Loucy (cell line): Measurements from ENCODE around the gene PPP1R2B.

Experiments
- H2AFZ ChIP-seq: fragments of 200-600 bp; sonication (generic); 2 replicates; pipeline ENCODE4 v1.6.0; 2016; ENCODE audit warnings: antibody characterized with exemption, mild to moderate bottlenecking, low read length, moderate library complexity
- H3F3A ChIP-seq: fragments of 200-600 bp; 2 replicates; pipeline ENCODE4 v1.6.0; 2016; ENCODE audit warnings: antibody characterized with exemption, low read depth, mild to moderate bottlenecking
- H3K27me3 ChIP-seq: fragments of 200-600 bp; sonication (generic); 2 replicates; pipeline ENCODE4 v1.6.1; 2014; ENCODE audit warnings: low read length, mild to moderate bottlenecking; ENCODE audit not compliant: insufficient read depth, poor library complexity, severe bottlenecking
- H3K36me3 ChIP-seq: fragments of 200-600 bp; sonication (generic); 2 replicates; pipeline ENCODE4 v1.6.1; 2016; ENCODE audit warnings: low read length; ENCODE audit not compliant: insufficient read depth
- H3K4me1 ChIP-seq: fragments of 200-600 bp; sonication (generic); 2 replicates; pipeline ENCODE4 v1.5.1; 2014; ENCODE audit warnings: low read length, mild to moderate bottlenecking; ENCODE audit not compliant: insufficient read depth, poor library complexity, severe bottlenecking
- H3K4me2 ChIP-seq: fragments of 200-600 bp; sonication (generic); 2 replicates; pipeline ENCODE4 v1.6.0; 2014; ENCODE audit warnings: antibody characterized with exemption, low read length, low read depth, mild to moderate bottlenecking; ENCODE audit not compliant: poor library complexity, severe bottlenecking
- H3K4me3 ChIP-seq: fragments of 200-600 bp; sonication (generic); 2 replicates; pipeline ENCODE4 v1.5.1; 2014; ENCODE audit warnings: low read length, mild to moderate bottlenecking, mixed read lengths; ENCODE audit not compliant: poor library complexity, severe bottlenecking
- H3K79me2 ChIP-seq: fragments of 200-600 bp; sonication (generic); 2 replicates; pipeline ENCODE4 v1.6.1; 2014; ENCODE audit warnings: low read length; ENCODE audit not compliant: insufficient read depth
- H3K9ac ChIP-seq: fragments of 200-600 bp; sonication (generic); 2 replicates; pipeline ENCODE4 v1.6.0; 2014; ENCODE audit warnings: mild to moderate bottlenecking, low read depth, low read length, moderate library complexity; ENCODE audit not compliant: poor library complexity, severe bottlenecking
- H3K9me2 ChIP-seq: fragments of 200-600 bp; sonication (generic); replicated peaks from 2 replicates; pipeline ENCODE4 v1.6.1; 2016; ENCODE audit warnings: low read depth, low read length, mixed read lengths
- H3K9me3 ChIP-seq: fragments of 200-600 bp; sonication (generic); 2 replicates; pipeline ENCODE4 v1.6.1; 2014; ENCODE audit warnings: mild to moderate bottlenecking, antibody characterized with exemption, low read length, low read depth; ENCODE audit not compliant: insufficient read depth
- H4K20me1 ChIP-seq: fragments of 200-600 bp; sonication (generic); 2 replicates; pipeline ENCODE4 v1.6.0; 2014; ENCODE audit warnings: antibody characterized with exemption, low read length, mild to moderate bottlenecking; ENCODE audit not compliant: insufficient read depth, poor library complexity, severe bottlenecking
- CTCF ChIP-seq: fragments of 200-600 bp; sonication (generic); conservative IDR thresholded peaks from 2 replicates; pipeline ENCODE4 v1.5.1; 2014; ENCODE audit warnings: mild to moderate bottlenecking, antibody characterized with exemption, low read length
- EZH2phosphoT487 ChIP-seq: fragments of 200-600 bp; IDR thresholded peaks from 2 replicates; pipeline ENCODE4 v1.6.1; 2018; ENCODE audit warnings: antibody characterized with exemption, mild to moderate bottlenecking, moderate library complexity, borderline replicate concordance

The PPP1R2B gene

GRCh38 chr5:156888520-156888919 lies 38.4 kb downstream of the PPP1R2B start:
- Histone ChIP-seq H3K36me3 (no peaks in the 10 kb centered on the region), H3K27me3 (no peaks in the 10 kb centered on the region), H3K9me3 (no peaks in the 10 kb centered on the region), H3F3A (no peaks in the 10 kb centered on the region), H3K9ac (no peak overlapping the region), H4K20me1 (no peaks in the 10 kb centered on the region), H3K4me2 (no peak overlapping the region), H3K4me3 (no peak overlapping the region), H3K79me2 (no peaks in the 10 kb centered on the region), H3K9me2 (no peaks in the 10 kb centered on the region), H3K4me1 (peaks cover 10% of the 10 kb centered on the region), H2AFZ (no peak overlapping the region)
- TF ChIP-seq EZH2phosphoT487 (no peak), CTCF (no peak)

GRCh38 chr5:156892223-156892622 lies 42.1 kb downstream of the PPP1R2B start:
- H3K27me3 ChIP-seq = no peaks in the 10 kb centered on the region
- no peaks in the 10 kb centered on the region for H3K36me3 ChIP-seq
- H3K4me3 ChIP-seq = no peak overlapping the region
- TF ChIP-seq CTCF (peak; percentile 31; the same call in 1 of the 2 replicates), EZH2phosphoT487 (no peak)
- H3K4me2 ChIP-seq = no peak overlapping the region
- no peaks in the 10 kb centered on the region for H3F3A ChIP-seq
- H3K9me3 ChIP-seq = no peaks in the 10 kb centered on the region
- H3K79me2 ChIP-seq = no peaks in the 10 kb centered on the region
- H3K4me1 ChIP-seq = no peaks in the 10 kb centered on the region
- H2AFZ ChIP-seq = peak overlapping the region; percentile 72
- no peaks in the 10 kb centered on the region for H4K20me1 ChIP-seq
- no peaks in the 10 kb centered on the region for H3K9me2 ChIP-seq
- peak overlapping the region; percentile 27 for H3K9ac ChIP-seq

GRCh38 chr5:156892864-156893263 lies 42.8 kb downstream of the PPP1R2B start:
- H3K9me2 ChIP-seq = no peaks in the 10 kb centered on the region
- H3K4me3 ChIP-seq = no peak overlapping the region
- H4K20me1 ChIP-seq = no peaks in the 10 kb centered on the region
- no peak for TF ChIP-seq CTCF
- no peak for TF ChIP-seq EZH2phosphoT487
- no peaks in the 10 kb centered on the region for H3K79me2 ChIP-seq
- H3F3A ChIP-seq = no peaks in the 10 kb centered on the region
- H2AFZ ChIP-seq = no peak overlapping the region
- H3K9ac ChIP-seq = peak overlapping the region; percentile 27
- H3K27me3 ChIP-seq = no peaks in the 10 kb centered on the region
- no peaks in the 10 kb centered on the region for H3K9me3 ChIP-seq
- H3K4me1 ChIP-seq = no peaks in the 10 kb centered on the region
- no peaks in the 10 kb centered on the region for H3K36me3 ChIP-seq
- no peak overlapping the region for H3K4me2 ChIP-seq
